WTC11 (cell line): ENCODE data around the gene FGF5. TPM values are rescaled to one million over a fixed set of nuclear protein-coding genes. Genes with fewer than 3 reads are reported as not detected.

Experiments
- ATAC-seq: fragments of 200-7000 bp; cut with Tn5 transposase; 2 replicates; pipeline ENCODE4 v1.10.0; 2021; ENCODE audit warnings: mild to moderate bottlenecking, moderate library complexity
- CTCF ChIA-PET: fragments of 300-600 bp; sonication (Branson Sonifier 250); formaldehyde crosslinking; loops from one replicate; lab custom pipeline; 2021; ENCODE audit warnings: antibody characterized with exemption; lab: Charles Lee
- POLR2A ChIA-PET: fragments of 350-600 bp; sonication (Branson Sonifier 250); formaldehyde crosslinking; loops from one replicate; lab custom pipeline; 2021; ENCODE audit warnings: antibody characterized with exemption; lab: Charles Lee
- DNase-seq: peaks from one replicate; pipeline ENCODE4 v3.0.0; 2021; ENCODE audit warnings: low spot score
- H3K27ac Mint-ChIP-seq: 2 replicates; pipeline ENCODE4 v1.8.0; 2021; ENCODE audit warnings: mixed read lengths
- H3K27me3 Mint-ChIP-seq: 2 replicates; pipeline ENCODE4 v1.8.0; 2021; ENCODE audit warnings: low read depth, mild to moderate bottlenecking, moderate library complexity, mixed read lengths
- H3K36me3 Mint-ChIP-seq: 2 replicates; pipeline ENCODE4 v1.8.0; 2021; ENCODE audit warnings: mixed read lengths
- H3K4me1 Mint-ChIP-seq: 2 replicates; pipeline ENCODE4 v1.8.0; 2022; ENCODE audit warnings: mixed read lengths
- H3K4me3 Mint-ChIP-seq: 2 replicates; pipeline ENCODE4 v1.8.0; 2021; ENCODE audit warnings: mild to moderate bottlenecking, moderate library complexity, mixed read lengths
- H3K9me3 Mint-ChIP-seq: 2 replicates; pipeline ENCODE4 v1.8.0; 2021; ENCODE audit warnings: mixed read lengths
- ATF1 ChIP-seq: sonication (generic); formaldehyde crosslinking; IDR thresholded peaks from 2 replicates; pipeline ENCODE4 v1.8.1; 2023; ENCODE audit warnings: mild to moderate bottlenecking, moderate library complexity, missing genetic modification reagents
- FOXJ3 ChIP-seq: sonication (generic); formaldehyde crosslinking; IDR thresholded peaks from 2 replicates; pipeline ENCODE4 v1.9.0; 2021; ENCODE audit warnings: missing genetic modification reagents, mild to moderate bottlenecking, borderline replicate concordance
- FOXP1 ChIP-seq: sonication (generic); formaldehyde crosslinking; IDR thresholded peaks from 2 replicates; pipeline ENCODE4 v1.8.0; 2022; ENCODE audit warnings: missing genetic modification reagents, mild to moderate bottlenecking, moderate library complexity, borderline replicate concordance
- MYBL2 ChIP-seq: sonication (generic); formaldehyde crosslinking; IDR thresholded peaks from 2 replicates; pipeline ENCODE4 v1.8.1; 2023; ENCODE audit warnings: mild to moderate bottlenecking, moderate library complexity, missing genetic modification reagents
- OVOL2 ChIP-seq: fragments of 250-450 bp; sonication (Bioruptor Pico); IDR thresholded peaks from 2 replicates; pipeline ENCODE4 v1.9.0; 2021; ENCODE audit warnings: mild to moderate bottlenecking, borderline replicate concordance
- RELA ChIP-seq: sonication (generic); formaldehyde crosslinking; IDR thresholded peaks from 2 replicates; pipeline ENCODE4 v1.8.1; 2022; ENCODE audit warnings: missing genetic modification reagents, mild to moderate bottlenecking, borderline replicate concordance
- ZNF232 ChIP-seq: sonication (generic); formaldehyde crosslinking; IDR thresholded peaks from 2 replicates; pipeline ENCODE4 v1.8.0; 2022; ENCODE audit warnings: mild to moderate bottlenecking, missing genetic modification reagents
- ZNF396 ChIP-seq: fragments of 250-450 bp; sonication (Bioruptor Pico); IDR thresholded peaks from 2 replicates; pipeline ENCODE4 v1.8.0; 2021; ENCODE audit warnings: mild to moderate bottlenecking, moderate library complexity, borderline replicate concordance
- ZNF423 ChIP-seq: fragments of 250-450 bp; sonication (Bioruptor Pico); IDR thresholded peaks from 2 replicates; pipeline ENCODE4 v2.1.2; 2022; ENCODE audit warnings: mild to moderate bottlenecking, moderate library complexity
- total RNA-seq: library from RNA; stranded (reverse); gene quantifications from 3 replicates; pipeline ENCODE4 v1.2.3, GENCODE V29; 2021
- TF ChIP-seq, protein P1 (sequence below): sonication (generic); formaldehyde crosslinking; IDR thresholded peaks from 2 replicates; pipeline ENCODE4 v1.8.1; 2023; ENCODE audit warnings: mild to moderate bottlenecking, missing genetic modification reagents, moderate library complexity
- TF ChIP-seq, protein P2 (sequence below): sonication (generic); formaldehyde crosslinking; IDR thresholded peaks from 2 replicates; pipeline ENCODE4 v1.8.1; 2023; ENCODE audit warnings: mild to moderate bottlenecking, missing genetic modification reagents, borderline replicate concordance
- TF ChIP-seq, protein P3 (sequence below): sonication (generic); formaldehyde crosslinking; IDR thresholded peaks from 2 replicates; pipeline ENCODE4 v1.8.0; 2022; ENCODE audit warnings: mild to moderate bottlenecking, missing genetic modification reagents
- TF ChIP-seq, protein P4 (sequence below): sonication (generic); formaldehyde crosslinking; IDR thresholded peaks from 2 replicates; pipeline ENCODE4 v1.8.1; 2023; ENCODE audit warnings: mild to moderate bottlenecking, missing genetic modification reagents
- TF ChIP-seq, protein P5 (sequence below): sonication (generic); formaldehyde crosslinking; IDR thresholded peaks from 2 replicates; pipeline ENCODE4 v1.8.1; 2022; ENCODE audit warnings: low read depth, mild to moderate bottlenecking, moderate library complexity, missing genetic modification reagents, borderline replicate concordance
- TF ChIP-seq, protein P6 (sequence below): sonication (generic); formaldehyde crosslinking; IDR thresholded peaks from 2 replicates; pipeline ENCODE4 v1.8.0; 2022; ENCODE audit warnings: mild to moderate bottlenecking, missing genetic modification reagents
- TF ChIP-seq, protein P7 (sequence below): fragments of 200-600 bp; IDR thresholded peaks from 2 replicates; pipeline ENCODE4 v1.8.0; 2022; ENCODE audit warnings: antibody characterized with exemption

The FGF5 gene
- total RNA-seq, 1 experiment from 2014 or later = not detected

DNA sequence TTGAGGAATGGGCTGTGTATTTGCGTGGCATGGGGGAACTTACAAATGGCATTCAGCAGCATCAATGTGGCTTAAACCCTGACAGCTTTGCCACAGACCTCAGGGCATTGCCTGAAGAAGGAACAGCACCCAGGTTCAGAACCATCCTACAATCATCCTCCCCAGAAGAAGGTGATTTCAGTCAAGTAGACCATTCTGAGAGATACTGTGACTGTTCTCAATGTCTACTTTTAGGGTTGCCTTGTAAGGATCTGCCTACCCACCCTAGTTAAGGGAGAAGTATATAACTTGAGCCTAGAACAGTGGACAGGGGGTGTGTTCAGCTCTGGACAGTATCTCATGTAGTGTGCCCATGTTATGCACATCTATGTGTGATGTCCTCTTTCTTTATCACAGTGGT, 1.6 kb upstream of the FGF5 start (continued):
- TF ChIP-seq, protein P1, sequence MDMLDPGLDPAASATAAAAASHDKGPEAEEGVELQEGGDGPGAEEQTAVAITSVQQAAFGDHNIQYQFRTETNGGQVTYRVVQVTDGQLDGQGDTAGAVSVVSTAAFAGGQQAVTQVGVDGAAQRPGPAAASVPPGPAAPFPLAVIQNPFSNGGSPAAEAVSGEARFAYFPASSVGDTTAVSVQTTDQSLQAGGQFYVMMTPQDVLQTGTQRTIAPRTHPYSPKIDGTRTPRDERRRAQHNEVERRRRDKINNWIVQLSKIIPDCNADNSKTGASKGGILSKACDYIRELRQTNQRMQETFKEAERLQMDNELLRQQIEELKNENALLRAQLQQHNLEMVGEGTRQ (CRISPR knock-in tag) = no peak
- TF ChIP-seq, protein P2, sequence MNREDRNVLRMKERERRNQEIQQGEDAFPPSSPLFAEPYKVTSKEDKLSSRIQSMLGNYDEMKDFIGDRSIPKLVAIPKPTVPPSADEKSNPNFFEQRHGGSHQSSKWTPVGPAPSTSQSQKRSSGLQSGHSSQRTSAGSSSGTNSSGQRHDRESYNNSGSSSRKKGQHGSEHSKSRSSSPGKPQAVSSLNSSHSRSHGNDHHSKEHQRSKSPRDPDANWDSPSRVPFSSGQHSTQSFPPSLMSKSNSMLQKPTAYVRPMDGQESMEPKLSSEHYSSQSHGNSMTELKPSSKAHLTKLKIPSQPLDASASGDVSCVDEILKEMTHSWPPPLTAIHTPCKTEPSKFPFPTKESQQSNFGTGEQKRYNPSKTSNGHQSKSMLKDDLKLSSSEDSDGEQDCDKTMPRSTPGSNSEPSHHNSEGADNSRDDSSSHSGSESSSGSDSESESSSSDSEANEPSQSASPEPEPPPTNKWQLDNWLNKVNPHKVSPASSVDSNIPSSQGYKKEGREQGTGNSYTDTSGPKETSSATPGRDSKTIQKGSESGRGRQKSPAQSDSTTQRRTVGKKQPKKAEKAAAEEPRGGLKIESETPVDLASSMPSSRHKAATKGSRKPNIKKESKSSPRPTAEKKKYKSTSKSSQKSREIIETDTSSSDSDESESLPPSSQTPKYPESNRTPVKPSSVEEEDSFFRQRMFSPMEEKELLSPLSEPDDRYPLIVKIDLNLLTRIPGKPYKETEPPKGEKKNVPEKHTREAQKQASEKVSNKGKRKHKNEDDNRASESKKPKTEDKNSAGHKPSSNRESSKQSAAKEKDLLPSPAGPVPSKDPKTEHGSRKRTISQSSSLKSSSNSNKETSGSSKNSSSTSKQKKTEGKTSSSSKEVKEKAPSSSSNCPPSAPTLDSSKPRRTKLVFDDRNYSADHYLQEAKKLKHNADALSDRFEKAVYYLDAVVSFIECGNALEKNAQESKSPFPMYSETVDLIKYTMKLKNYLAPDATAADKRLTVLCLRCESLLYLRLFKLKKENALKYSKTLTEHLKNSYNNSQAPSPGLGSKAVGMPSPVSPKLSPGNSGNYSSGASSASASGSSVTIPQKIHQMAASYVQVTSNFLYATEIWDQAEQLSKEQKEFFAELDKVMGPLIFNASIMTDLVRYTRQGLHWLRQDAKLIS = no peak

DNA sequence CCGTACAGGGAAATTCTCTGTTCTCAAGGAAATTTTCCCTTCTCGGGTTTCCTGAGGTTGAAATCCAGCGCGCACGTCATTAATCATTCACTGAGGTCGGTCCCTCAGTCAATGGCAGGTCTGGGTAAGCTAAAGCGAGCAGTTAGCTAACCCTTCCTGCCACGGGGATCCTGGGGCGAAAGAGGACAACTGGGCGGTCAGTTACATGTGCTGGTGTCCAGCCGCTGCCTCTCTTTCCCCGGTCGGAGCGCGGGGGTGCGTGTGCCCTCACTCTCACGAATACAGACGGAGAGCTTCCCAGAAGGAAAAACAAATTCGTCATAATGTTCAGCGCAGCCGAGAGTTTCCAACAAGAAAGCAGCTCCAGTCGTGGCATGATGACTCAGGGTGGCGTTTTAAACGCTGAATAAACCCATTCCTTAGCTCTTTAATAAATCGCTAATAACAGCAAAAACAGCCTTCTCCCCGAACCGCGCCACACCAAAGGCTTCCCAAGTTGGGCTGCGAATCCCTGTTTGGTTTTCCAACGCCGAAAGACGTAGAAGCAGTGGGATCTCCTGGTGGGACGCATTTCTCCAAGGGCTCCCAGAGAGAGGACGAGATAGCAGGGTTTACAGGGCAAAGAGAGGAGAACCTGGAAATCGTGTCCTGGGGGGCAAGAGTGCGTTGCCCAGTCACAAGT, 752 bp upstream of the FGF5 start:
- POLR2A ChIA-PET = no interaction called here
- TF ChIP-seq, protein P3, sequence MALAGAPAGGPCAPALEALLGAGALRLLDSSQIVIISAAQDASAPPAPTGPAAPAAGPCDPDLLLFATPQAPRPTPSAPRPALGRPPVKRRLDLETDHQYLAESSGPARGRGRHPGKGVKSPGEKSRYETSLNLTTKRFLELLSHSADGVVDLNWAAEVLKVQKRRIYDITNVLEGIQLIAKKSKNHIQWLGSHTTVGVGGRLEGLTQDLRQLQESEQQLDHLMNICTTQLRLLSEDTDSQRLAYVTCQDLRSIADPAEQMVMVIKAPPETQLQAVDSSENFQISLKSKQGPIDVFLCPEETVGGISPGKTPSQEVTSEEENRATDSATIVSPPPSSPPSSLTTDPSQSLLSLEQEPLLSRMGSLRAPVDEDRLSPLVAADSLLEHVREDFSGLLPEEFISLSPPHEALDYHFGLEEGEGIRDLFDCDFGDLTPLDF = no peak
- TF ChIP-seq FOXJ3 (no peak), ATF1 (no peak), OVOL2 (CRISPR knock-in tag) (no peak), ZNF423 (CRISPR knock-in tag) (no peak), RELA (CRISPR knock-in tag) (no peak), ZNF396 (CRISPR knock-in tag) (no peak), MYBL2 (CRISPR knock-in tag) (no peak), ZNF232 (CRISPR knock-in tag) (no peak), FOXP1 (CRISPR knock-in tag) (no peak)
- TF ChIP-seq, protein P4, sequence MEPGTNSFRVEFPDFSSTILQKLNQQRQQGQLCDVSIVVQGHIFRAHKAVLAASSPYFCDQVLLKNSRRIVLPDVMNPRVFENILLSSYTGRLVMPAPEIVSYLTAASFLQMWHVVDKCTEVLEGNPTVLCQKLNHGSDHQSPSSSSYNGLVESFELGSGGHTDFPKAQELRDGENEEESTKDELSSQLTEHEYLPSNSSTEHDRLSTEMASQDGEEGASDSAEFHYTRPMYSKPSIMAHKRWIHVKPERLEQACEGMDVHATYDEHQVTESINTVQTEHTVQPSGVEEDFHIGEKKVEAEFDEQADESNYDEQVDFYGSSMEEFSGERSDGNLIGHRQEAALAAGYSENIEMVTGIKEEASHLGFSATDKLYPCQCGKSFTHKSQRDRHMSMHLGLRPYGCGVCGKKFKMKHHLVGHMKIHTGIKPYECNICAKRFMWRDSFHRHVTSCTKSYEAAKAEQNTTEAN (CRISPR knock-in tag) = no peak
- TF ChIP-seq, protein P5, sequence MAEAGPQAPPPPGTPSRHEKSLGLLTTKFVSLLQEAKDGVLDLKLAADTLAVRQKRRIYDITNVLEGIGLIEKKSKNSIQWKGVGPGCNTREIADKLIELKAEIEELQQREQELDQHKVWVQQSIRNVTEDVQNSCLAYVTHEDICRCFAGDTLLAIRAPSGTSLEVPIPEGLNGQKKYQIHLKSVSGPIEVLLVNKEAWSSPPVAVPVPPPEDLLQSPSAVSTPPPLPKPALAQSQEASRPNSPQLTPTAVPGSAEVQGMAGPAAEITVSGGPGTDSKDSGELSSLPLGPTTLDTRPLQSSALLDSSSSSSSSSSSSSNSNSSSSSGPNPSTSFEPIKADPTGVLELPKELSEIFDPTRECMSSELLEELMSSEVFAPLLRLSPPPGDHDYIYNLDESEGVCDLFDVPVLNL (CRISPR knock-in tag) = no peak
- TF ChIP-seq, protein P6, sequence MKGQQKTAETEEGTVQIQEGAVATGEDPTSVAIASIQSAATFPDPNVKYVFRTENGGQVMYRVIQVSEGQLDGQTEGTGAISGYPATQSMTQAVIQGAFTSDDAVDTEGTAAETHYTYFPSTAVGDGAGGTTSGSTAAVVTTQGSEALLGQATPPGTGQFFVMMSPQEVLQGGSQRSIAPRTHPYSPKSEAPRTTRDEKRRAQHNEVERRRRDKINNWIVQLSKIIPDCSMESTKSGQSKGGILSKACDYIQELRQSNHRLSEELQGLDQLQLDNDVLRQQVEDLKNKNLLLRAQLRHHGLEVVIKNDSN = no peak
- TF ChIP-seq, protein P7, sequence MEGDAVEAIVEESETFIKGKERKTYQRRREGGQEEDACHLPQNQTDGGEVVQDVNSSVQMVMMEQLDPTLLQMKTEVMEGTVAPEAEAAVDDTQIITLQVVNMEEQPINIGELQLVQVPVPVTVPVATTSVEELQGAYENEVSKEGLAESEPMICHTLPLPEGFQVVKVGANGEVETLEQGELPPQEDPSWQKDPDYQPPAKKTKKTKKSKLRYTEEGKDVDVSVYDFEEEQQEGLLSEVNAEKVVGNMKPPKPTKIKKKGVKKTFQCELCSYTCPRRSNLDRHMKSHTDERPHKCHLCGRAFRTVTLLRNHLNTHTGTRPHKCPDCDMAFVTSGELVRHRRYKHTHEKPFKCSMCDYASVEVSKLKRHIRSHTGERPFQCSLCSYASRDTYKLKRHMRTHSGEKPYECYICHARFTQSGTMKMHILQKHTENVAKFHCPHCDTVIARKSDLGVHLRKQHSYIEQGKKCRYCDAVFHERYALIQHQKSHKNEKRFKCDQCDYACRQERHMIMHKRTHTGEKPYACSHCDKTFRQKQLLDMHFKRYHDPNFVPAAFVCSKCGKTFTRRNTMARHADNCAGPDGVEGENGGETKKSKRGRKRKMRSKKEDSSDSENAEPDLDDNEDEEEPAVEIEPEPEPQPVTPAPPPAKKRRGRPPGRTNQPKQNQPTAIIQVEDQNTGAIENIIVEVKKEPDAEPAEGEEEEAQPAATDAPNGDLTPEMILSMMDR = no peak
- TF ChIP-seq, all 79 proteins: peak for 0
- peaks cover 100% of the 10 kb centered on the region for H3K27me3 Mint-ChIP-seq
- DNase-seq = no peak
- no peaks in the 10 kb centered on the region for H3K36me3 Mint-ChIP-seq
- no peak for ATAC-seq
- H3K9me3 Mint-ChIP-seq = no peaks in the 10 kb centered on the region
- peak overlapping the region; percentile 77 for H3K4me3 Mint-ChIP-seq
- peaks cover 57% of the 10 kb centered on the region for H3K4me1 Mint-ChIP-seq
- H3K27ac Mint-ChIP-seq = no peak overlapping the region
- CTCF ChIA-PET = interaction anchor here (0.8 to 2.6 kb wide), 6 partner anchors 45 to 83 kb away, joined by 3 to 24 read pairs (median 7); partner anchors contain the start of gene CFAP299
